NCI-H1092 (cell line): ENCODE measurements around the gene SLC45A1.

ENCODE experiments used
- DNase-seq: peaks from one replicate; lab custom pipeline; 2025; lab: John Stamatoyannopoulos, UW

SLC45A1 gene

DNA sequence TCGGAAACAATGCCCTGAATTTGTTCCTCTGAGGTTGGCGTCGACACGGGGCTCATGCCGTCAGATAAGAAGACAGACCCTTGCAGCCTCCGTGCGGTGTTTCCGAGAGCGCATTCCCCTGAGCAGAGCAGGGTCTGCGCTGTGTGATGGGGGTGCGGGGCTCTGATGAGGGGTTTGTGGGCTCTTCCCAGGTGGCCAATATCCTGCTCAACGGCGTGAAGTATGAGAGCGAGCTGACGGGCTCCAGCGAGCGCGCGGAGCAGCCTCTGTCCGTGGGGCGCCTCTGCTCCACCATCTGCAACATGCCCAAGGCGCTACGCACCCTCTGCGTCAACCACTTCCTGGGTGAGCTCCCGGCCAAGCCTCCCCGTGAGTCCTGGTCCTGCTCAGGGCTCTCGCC is 17.3 kb downstream of the SLC45A1 start:
- DNase-seq: no peak

DNA sequence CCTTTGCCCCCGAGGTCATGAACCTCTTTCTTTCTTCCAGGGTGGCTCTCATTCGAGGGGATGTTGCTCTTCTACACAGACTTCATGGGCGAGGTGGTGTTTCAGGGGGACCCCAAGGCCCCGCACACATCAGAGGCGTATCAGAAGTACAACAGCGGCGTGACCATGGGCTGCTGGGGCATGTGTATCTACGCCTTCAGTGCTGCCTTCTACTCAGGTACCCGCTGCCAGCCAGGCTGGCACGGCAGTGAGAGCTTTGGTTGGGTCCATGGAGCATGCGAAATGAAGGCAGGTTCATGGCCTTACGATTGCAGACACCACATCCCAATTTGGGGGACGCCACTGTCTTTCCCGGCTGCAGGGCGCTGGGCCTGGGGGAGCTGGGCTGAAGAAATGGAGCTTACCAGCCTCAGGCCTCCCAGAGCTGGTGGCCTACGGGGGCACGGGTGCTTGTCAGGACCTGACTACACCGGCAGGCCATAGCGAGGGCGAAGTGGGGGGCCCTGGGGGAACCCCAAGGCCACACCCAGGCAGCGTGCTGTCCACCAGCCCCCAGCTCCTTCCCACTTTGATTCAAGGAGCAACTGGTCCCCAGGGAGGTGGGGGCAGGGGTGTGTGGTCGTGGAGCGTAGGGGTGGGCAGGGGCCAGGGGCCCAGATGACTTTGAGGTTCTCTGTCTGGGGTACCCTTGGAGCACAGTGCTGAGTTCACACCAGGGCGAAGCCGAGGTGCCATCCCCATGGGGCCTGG is 20.0 kb downstream of the SLC45A1 start:
- DNase-seq: no peak

GRCh38 chr1:8338526-8339202 is 20.8 kb downstream of the SLC45A1 start:
- no peak for DNase-seq

DNA sequence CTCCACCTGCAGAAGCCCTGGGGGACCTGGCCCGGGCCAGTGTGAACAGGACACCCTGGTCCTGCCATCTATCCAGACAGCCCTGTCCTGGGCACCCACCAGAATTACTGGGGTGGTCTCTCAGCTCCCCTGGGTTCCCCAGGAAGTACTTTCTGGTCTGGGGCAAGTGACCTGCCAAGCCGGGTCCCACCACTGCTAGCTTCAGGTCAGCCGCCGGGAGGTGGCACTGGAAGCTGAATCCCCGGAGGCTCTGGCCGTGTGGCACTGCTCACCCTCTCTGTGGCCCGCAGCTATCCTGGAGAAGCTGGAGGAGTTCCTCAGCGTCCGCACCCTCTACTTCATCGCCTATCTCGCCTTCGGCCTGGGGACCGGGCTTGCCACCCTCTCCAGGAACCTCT is 21.3 kb downstream of the SLC45A1 start:
- DNase-seq: no peak

DNA sequence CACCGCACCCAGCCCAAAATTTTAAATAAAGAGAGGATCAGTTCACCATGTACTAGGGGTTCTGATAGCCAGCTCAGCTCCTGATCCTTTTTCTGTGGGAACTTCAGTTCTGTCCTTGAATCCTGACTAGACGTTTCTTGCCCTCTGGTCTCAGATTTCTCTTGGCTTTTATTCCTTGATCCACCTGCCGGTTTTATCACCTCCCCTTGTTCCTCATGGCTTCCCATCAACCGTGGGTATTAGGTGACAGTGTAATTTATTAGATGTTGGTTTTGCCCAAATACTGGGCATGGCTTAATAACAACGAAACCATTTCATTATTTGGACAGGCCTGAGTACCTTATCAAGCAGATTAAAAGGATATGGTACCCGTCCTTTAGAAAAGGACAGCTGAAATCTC is 22.5 kb downstream of the SLC45A1 start:
- no peak for DNase-seq

- no peak for DNase-seq
Observed at GRCh38 chr1:8342325-8342724, 24.4 kb downstream of the SLC45A1 start.

DNA sequence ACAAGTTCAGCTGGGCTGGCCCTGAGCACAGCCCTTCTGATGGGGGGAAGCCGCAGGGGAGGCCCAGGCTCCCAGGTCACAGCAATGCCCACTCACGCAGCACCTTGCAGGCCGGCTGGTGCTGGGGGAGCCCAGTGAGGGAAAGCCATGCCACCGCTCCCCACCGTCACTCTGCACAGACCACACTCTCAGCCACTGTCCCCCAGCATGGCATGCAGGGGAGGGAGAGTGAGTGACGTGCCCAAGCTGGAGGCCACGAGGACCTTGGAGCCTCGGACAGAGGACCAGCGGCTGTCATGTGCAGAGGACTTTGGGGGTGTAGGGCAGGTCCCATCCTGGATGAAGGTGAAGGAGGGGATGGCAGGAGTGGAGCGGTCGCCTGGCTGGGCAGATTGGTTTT is 25.1 kb downstream of the SLC45A1 start:
- no peak for DNase-seq

- DNase-seq: no peak
Observed at GRCh38 chr1:8343464-8344001, 25.6 kb downstream of the SLC45A1 start.

DNA sequence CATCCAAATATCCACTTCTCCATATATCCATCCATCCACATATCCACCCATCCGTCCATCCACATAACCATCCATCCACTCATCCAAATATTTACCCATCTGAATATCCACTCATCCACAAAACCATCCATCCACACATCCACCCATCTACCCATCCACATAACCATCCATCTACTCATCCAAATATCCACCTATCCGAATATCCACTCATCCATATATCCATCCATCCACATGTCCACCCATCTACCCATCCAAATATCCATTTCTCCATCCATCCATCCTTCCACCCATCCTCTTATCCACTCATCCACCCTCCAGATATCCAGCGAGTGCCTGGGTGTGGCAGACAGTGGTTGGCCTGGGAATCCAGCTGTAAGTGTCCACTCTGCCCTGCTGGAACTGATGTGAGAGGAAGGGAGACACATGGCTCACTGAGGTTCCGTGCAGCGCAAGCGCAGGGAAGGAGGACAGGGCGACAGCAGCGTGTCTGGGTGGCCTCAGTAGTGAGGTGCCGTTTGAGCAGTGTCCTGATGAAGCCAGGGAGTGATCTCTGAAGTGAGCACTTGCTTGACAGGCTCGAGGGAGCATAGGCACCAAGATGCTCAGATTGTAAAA is 27.1 kb downstream of the SLC45A1 start:
- DNase-seq: no peak

GRCh38 chr1:8345621-8346415 is 27.9 kb downstream of the SLC45A1 start:
- no peak for DNase-seq

GRCh38 chr1:8347635-8348034 is 29.7 kb downstream of the SLC45A1 start:
- DNase-seq: no peak

DNA sequence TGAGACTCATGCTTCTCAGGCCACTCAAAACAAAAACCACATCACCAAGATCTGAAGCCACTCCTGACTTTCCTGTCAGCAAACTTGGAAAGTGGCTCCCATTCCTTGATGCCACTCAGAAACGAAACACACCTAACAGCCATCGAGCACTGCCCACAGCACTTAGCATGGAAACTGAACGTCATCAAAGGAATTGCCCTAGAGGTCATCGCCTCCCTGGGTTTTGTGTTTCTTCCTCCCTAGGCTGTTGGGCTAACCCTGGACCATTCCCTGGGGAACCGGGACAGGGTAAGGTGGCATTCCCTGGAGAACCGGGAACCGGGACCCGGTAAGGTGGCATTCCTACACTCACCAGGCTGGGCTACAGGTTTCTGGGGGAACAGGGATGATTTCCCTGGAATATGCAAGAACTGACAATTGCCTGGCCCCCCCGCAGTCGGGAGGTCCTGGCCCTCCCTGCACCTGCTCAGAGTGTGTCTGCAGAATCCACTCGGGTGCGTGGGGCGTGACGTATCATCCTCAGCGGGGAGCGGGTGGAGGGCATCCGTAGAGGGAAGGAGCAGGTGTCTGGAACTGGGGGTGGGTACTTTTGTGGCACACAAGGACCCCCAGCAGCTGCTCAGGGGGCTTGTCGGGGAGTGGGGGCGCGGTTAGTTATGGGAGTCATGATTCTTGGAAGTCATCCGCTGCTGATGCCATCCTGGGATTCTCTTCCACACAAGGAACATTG is 30.3 kb downstream of the SLC45A1 start:
- no peak for DNase-seq

DNA sequence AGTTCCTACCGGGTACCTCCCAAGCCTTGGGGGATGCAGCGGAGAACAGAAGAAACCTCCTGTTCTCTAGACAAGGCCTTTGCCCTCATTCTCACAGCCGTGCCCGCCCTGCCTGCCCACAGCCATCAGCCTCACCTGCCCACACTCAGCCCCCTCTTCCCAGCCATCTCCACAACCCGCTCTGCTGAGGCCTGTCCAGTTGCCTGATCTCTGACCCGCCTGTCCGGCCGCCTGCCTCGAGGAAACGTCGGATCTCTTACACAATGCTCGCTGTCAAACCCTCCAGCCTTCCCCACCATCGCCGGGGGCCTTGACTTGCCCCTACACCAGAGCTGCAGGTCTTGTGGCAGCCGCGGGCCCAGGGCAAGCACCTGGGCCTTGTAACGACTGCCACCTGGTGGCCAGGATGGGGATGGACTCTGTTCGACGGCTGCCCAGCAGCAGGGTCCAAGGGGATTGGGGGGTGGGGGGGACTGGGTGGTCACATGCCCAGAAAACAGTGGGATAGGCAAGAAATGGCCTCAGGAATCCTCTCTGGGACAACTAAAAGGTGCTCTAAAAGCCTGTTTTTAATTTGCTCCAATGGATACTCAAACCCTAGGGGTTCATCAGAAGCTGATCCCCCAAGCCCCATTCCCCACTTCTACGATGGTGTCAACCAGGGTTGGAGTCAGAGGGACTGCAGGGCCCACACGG is 31.0 kb downstream of the SLC45A1 start:
- DNase-seq: peak; percentile 35

DNA sequence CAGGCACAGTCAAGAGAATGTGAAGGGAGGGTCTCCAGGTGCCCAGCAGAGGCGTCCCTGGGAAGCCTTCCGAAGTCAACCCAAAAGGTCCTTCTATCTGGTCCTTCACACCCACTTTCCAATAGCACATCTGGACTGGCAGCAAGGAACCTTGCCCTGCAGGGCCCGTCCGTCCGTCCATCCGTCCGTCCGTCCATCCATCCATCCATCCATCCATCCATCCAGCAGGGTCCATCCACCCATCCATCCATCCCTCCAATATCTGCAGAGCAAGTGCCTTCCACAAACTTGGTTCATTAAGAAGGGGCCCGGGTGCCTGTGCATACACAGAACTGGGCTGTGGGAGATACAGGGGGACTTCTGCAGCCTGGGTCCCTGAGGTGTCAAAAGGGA is 31.6 kb downstream of the SLC45A1 start:
- no peak for DNase-seq

DNA sequence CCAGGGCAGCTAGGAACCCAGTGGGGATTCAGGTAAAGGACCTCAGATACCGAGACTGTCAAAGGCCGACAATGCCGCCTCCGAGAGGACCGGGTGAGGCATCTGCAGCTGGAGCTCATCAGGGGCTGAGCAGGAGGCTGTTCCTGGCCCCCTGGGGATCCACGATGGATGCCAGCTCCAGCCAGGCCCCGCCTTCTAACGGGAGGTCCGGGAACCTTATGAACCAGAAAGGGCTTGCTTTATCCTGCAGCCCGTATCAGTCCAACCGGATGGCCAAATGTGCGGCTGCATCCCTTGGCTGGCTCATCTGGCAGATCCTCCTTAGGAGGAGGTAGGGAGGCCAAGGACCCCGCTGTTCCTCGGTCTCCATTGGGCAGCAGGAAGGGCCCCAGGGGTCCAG is 32.0 kb downstream of the SLC45A1 start:
- DNase-seq: no peak

- no peak for DNase-seq
Observed at GRCh38 chr1:8350914-8351684, 33.2 kb downstream of the SLC45A1 start.

DNA sequence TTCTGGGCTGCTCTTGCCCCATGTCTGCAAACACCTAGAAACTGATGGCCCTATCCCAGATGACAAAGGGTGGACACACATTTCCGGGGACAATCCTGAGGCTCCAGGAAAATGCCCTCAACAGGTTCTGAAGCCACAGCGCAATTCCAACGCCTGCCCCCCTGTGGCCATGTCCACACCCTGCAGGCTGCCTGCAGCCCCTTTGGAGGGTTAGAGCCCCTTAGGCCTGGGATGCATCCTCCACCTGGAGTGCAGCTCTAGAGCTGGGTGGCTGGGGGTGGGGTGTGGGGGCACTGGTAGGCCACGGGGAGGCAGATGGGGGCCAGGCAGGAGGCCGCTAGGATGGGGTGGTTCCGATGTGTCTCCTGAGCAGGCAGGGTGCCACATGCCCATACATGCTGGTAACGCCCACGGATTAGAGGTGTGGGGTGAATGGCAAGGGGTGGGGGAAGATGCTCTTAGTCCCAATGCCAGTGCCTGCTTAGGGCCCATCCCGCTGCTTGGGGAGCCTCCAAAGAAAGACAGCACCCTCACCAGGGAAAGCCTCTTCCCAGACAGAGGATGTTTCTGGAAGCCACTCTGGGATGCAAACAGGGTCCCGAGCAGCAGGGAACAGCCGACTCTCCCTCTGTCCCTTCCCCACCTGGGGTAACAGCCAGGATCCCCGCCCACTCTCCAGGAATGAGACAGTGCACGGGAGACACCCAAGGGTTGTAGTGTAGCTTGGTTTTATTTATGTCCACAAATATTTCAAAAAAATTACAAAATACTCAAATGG is 34.0 kb downstream of the SLC45A1 start:
- DNase-seq: no peak

DNA sequence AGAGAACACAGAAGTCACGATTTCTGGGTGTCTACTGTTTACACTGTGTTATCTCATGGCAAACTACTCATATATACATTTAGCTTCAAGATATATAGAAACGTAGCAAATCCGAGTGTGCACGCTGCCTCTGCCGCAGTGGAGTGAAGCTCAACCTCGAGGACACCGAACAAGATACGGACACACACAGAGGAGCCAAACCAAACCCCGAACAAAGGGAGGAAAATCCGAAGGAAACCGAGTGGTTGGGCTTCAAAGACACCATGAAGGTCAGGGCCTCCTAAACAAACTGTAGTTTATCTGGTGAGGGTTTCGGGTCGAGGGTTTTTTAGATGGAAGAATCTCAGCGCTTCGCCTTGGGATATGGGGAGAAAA is 34.5 kb downstream of the SLC45A1 start:
- DNase-seq: no peak
